ENCODE measurements around the gene OR2V2.

The OR2V2 gene

DNA sequence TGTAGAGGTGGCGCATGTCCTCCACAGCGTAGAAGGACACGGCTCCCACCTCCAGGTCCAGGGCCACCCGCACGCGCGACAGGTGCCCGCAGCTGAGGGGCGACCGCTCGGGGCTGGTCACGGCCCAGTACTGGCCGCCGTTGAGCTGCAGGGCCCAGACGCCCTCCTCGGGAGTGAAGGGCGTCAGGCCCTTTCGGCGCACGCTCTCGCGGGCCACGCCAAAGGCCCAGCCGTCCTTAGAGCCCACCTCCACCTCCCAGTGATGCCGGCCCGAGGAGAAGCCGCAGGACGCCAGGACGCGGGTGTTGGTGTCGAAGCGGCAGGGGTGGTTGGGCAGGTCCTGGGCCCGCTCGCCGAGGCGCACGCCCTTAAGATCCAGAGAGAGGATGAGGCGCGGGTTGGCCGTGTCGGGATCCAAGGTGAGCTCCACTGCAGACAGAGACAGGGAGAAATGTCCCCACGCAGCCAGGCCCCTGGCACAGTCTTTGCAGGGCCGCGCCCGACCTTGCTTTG lies 47.9 kb downstream of the OR2V2 start:
- no peak for TF ChIP-seq SIN3A (IDR thresholded peaks at IDR 0.05; ENCODE audit: borderline replicate concordance, insufficient read depth, low read length)
- no peak for TF ChIP-seq FOXP2 (optimal IDR thresholded peaks at IDR 0.05; ENCODE audit: borderline replicate concordance, extremely low read depth, extremely low read length, insufficient read depth)
- TF ChIP-seq POLR2AphosphoS5 (IDR thresholded peaks at IDR 0.05; ENCODE audit: low read depth, low read length), result no peak
- TF ChIP-seq, protein P1, sequence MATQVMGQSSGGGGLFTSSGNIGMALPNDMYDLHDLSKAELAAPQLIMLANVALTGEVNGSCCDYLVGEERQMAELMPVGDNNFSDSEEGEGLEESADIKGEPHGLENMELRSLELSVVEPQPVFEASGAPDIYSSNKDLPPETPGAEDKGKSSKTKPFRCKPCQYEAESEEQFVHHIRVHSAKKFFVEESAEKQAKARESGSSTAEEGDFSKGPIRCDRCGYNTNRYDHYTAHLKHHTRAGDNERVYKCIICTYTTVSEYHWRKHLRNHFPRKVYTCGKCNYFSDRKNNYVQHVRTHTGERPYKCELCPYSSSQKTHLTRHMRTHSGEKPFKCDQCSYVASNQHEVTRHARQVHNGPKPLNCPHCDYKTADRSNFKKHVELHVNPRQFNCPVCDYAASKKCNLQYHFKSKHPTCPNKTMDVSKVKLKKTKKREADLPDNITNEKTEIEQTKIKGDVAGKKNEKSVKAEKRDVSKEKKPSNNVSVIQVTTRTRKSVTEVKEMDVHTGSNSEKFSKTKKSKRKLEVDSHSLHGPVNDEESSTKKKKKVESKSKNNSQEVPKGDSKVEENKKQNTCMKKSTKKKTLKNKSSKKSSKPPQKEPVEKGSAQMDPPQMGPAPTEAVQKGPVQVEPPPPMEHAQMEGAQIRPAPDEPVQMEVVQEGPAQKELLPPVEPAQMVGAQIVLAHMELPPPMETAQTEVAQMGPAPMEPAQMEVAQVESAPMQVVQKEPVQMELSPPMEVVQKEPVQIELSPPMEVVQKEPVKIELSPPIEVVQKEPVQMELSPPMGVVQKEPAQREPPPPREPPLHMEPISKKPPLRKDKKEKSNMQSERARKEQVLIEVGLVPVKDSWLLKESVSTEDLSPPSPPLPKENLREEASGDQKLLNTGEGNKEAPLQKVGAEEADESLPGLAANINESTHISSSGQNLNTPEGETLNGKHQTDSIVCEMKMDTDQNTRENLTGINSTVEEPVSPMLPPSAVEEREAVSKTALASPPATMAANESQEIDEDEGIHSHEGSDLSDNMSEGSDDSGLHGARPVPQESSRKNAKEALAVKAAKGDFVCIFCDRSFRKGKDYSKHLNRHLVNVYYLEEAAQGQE (IDR thresholded peaks at IDR 0.05; ENCODE audit: insufficient read depth in 1 of 2, low read depth in 2 of 2, low read length in 2 of 2), result no peak
- TF ChIP-seq TAF1 (IDR thresholded peaks at IDR 0.05; ENCODE audit: borderline replicate concordance, insufficient read depth, low read length), result no peak

DNA sequence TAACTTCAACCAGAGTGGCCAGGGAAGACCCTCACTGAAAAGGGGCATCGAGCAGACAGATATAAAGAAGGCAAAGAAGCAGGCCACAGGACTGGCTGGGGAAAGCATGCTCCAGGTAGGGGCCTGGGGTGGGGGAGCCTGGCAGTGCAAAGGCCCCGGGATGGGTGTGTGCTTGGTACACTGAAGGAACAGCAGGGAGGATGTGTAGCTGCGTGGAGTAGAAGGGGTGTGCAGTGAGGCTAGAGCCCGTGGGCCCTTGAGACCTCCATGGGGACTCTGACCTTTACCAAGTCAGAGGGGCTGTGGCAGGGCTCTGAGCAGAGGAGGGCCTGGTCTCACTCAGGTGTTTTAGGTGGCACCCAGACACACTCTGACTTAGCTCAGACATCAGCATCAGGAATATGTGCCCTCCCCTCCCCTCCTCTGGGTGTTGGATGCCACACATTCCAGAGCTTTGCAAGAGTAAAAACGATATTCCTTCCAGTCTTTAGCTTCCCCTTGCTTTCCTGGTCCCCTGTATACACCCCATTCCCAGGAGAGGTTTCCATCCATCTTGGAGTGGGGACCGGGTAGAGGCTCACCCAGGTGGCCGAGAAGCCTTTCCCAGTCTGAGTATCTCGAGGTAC lies 50.1 kb downstream of the OR2V2 start:
- TF ChIP-seq SIN3A (IDR thresholded peaks at IDR 0.05; ENCODE audit: borderline replicate concordance, insufficient read depth, low read length), result no peak

DNA sequence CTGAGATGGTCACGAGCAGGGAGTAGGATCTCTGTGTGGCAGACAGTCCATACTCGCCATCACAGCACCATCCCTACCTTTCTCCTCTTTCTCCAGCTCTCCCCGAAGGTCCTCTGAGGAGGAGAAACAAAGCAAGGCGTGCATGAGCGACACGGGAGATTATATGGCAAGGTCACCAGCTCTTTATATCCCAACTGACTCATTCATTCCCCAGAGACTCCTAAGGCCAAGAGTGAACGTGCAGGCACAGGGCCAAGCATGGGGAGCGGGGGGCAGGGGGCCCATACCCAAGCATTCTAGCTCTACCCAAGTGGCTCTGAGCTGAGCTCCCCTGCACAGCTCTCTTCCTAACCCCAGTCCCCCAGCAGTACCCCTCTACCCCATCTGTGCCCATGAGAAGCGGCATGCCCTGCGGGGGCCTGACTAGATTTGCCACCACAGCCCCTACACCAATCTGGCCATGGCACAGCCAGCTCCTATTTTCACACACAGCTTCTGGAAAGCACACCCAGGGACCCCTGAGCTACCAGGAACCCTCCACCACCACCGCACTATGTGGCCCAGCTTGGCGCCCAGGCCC lies 50.8 kb downstream of the OR2V2 start:
- no peak for TF ChIP-seq FOXP2 (optimal IDR thresholded peaks at IDR 0.05; ENCODE audit: borderline replicate concordance, extremely low read depth, extremely low read length, insufficient read depth)

DNA sequence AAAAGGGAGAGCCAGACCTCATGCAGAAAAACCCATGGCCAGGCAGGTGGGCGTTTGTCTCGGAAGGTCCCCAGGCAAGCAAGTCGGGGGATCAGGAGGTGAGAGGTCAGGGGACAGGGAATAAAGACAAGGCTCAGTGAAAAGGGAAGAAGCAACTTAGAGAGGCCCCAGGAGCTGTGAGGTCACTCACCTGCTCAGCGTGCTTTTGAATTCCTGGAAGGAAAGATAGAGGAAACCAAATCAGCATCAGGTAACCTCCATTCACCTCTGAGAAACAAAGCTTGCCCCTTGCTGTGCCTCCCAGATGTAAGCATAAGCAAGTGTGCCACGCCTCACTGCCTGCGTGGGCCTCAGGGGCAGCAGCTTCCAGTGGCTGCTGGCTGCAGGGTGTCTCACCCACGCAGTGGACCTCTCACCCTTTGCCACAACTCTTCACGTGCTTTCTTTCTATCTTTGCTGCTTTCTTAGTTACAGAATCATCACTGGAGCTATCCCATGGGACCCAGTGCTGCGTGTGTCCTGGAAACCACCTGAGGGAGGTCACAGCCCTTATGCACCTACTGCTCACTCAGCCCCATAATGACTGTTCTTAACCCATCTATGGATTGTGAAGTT lies 51.6 kb downstream of the OR2V2 start:
- TF ChIP-seq TAF1 (IDR thresholded peaks at IDR 0.05; ENCODE audit: borderline replicate concordance, insufficient read depth, low read length) (no peak), SIN3A (IDR thresholded peaks at IDR 0.05; ENCODE audit: borderline replicate concordance, insufficient read depth, low read length) (no peak), FOXP2 (optimal IDR thresholded peaks at IDR 0.05; ENCODE audit: borderline replicate concordance, extremely low read depth, extremely low read length, insufficient read depth) (no peak), POLR2AphosphoS5 (IDR thresholded peaks at IDR 0.05; ENCODE audit: low read depth, low read length) (no peak)
- TF ChIP-seq, protein P1 (IDR thresholded peaks at IDR 0.05; ENCODE audit: insufficient read depth in 1 of 2, low read depth in 2 of 2, low read length in 2 of 2), result no peak

DNA sequence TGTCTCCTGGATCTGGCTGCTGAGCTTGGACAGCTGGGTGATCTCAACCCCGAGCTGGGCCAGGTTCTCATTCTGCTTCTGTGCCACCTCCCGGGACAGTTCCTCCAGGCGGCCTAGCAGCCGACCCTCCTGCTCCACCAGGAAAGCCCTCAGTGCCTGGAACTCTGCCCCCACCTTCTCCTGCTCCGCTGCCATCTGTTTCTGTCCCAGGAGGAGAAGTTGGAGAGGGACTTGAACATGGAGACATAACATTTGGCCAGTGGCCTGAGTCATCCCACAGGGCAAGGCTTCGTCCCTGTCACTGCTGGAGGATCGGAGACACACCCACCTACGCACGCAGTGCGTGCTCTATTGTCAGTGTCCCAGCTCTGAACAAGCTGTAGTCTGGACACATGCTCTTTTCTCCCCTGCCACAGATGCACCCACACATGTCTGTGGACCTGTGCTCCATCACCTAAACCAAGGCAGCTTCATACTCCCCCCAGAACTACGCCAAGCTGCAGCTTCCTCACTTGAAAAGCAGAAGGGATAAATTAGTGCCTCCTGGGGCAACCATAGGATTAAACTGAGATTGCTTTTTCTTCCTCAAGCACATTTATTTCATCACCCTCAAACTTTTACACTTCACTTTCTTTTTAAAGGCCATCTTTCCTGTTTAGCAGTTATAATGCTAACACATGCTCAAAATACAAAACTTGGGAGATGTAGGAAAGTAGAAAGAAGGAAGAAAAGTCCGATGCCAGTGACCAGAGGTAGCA lies 52.7 kb downstream of the OR2V2 start:
- no peak for TF ChIP-seq POLR2AphosphoS5 (IDR thresholded peaks at IDR 0.05; ENCODE audit: low read depth, low read length)
- TF ChIP-seq FOXP2 (optimal IDR thresholded peaks at IDR 0.05; ENCODE audit: borderline replicate concordance, extremely low read depth, extremely low read length, insufficient read depth), result no peak
- TF ChIP-seq, protein P1 (IDR thresholded peaks at IDR 0.05; ENCODE audit: insufficient read depth in 1 of 2, low read depth in 2 of 2, low read length in 2 of 2), result no peak
- no peak for TF ChIP-seq SIN3A (IDR thresholded peaks at IDR 0.05; ENCODE audit: borderline replicate concordance, insufficient read depth, low read length)
- no peak for TF ChIP-seq TAF1 (IDR thresholded peaks at IDR 0.05; ENCODE audit: borderline replicate concordance, insufficient read depth, low read length)

Measured in PFSK-1 (cell line).